PC-9 (cell line): ENCODE results near the gene CRYBG1. TPM values are rescaled to one million over a fixed set of nuclear protein-coding genes. Genes with fewer than 3 reads are reported as not detected.

Source experiments
- BruUV-seq: library from RNA; stranded (reverse); fragments of 400-500 nt; replicated peaks from 2 replicates; lab custom pipeline; 2021; lab: Mats Ljungman, UMichigan
- CTCF ChIA-PET: fragments of 300-600 bp; sonication (Branson Sonifier 250); formaldehyde crosslinking; loops from one replicate; lab custom pipeline; 2022; ENCODE audit warnings: antibody characterized with exemption; lab: Charles Lee
- POLR2A ChIA-PET: fragments of 300-600 bp; sonication (Branson Sonifier 250); formaldehyde crosslinking; loops from one replicate; lab custom pipeline; 2022; ENCODE audit warnings: antibody characterized with exemption; ENCODE audit not compliant: unreplicated experiment; lab: Charles Lee
- DNase-seq, 2 experiments: peaks; one replicate each; pipeline versions ENCODE4 v3.0.0 to v3.0.0-alpha.2; 2015 to 2022; ENCODE audit warnings: mixed read lengths in 1 of 2
- H2AFZ ChIP-seq: fragments of 200-600 bp; sonication (generic); 2 replicates; pipeline ENCODE4 v1.8.1; 2017; ENCODE audit warnings: antibody characterized with exemption
- H3F3A ChIP-seq: fragments of 200-600 bp; sonication (generic); 2 replicates; pipeline ENCODE4 v1.8.1; 2017; ENCODE audit warnings: antibody characterized with exemption, mild to moderate bottlenecking, low read depth; ENCODE audit not compliant: insufficient read depth
- H3K27ac ChIP-seq: fragments of 200-600 bp; sonication (generic); 2 replicates; pipeline ENCODE4 v1.6.1; 2016; ENCODE audit warnings: mixed run types
- H3K27me3 ChIP-seq: fragments of 200-600 bp; sonication (generic); 2 replicates; pipeline ENCODE4 v1.6.1; 2016; ENCODE audit warnings: low read depth, mixed run types; ENCODE audit not compliant: insufficient read depth
- H3K36me3 ChIP-seq: fragments of 200-600 bp; sonication (generic); 2 replicates; pipeline ENCODE4 v1.6.1; 2016; ENCODE audit warnings: low read depth, mixed run types
- H3K4me1 ChIP-seq: fragments of 200-600 bp; sonication (generic); replicated peaks from 2 replicates; pipeline ENCODE4 v1.6.1; 2016; ENCODE audit warnings: mixed run types; ENCODE audit not compliant: insufficient read depth
- H3K4me2 ChIP-seq: fragments of 200-600 bp; sonication (generic); 2 replicates; pipeline ENCODE4 v1.6.1; 2017; ENCODE audit warnings: mixed run types
- H3K4me3 ChIP-seq: fragments of 200-600 bp; sonication (generic); 2 replicates; pipeline ENCODE4 v1.6.1; 2016; ENCODE audit warnings: mixed run types
- H3K79me2 ChIP-seq: fragments of 200-600 bp; sonication (generic); 2 replicates; pipeline ENCODE4 v1.6.1; 2017; ENCODE audit warnings: low read depth, mixed run types
- H3K9me2 ChIP-seq: fragments of 200-600 bp; sonication (generic); 2 replicates; pipeline ENCODE4 v1.8.1; 2017; ENCODE audit warnings: mild to moderate bottlenecking; ENCODE audit not compliant: insufficient read depth
- H3K9me3 ChIP-seq: fragments of 200-600 bp; sonication (generic); 2 replicates; pipeline ENCODE4 v1.8.1; 2016; ENCODE audit warnings: low read depth; ENCODE audit not compliant: insufficient read depth
- H4K20me1 ChIP-seq: fragments of 200-600 bp; sonication (generic); 2 replicates; pipeline ENCODE4 v1.8.1; 2017; ENCODE audit not compliant: insufficient read depth
- CTCF ChIP-seq: fragments of 200-600 bp; sonication (generic); conservative IDR thresholded peaks from 2 replicates; pipeline ENCODE4 v1.6.1; 2017; ENCODE audit warnings: mixed run types, antibody characterized with exemption, mild to moderate bottlenecking, moderate library complexity
- EZH2 ChIP-seq: fragments of 200-600 bp; sonication (generic); IDR thresholded peaks from 2 replicates; pipeline ENCODE4 v1.8.0; 2017; ENCODE audit warnings: antibody characterized with exemption, low read depth
- intact Hi-C: fragments of 100-400 bp; cut with micrococcal nuclease; formaldehyde crosslinking; loops from one replicate; pipeline ENCODE4 v1.10.0; 2022; ENCODE audit not compliant: unreplicated experiment
- total RNA-seq: library from RNA; stranded (reverse); gene quantifications from 2 replicates; pipeline ENCODE4 v1.2.3, GENCODE V29; 2021

The CRYBG1 gene
- total RNA-seq, 1 experiment from 2014 or later = 49.3 TPM

GRCh38 chr6:106519460-106520394 is 159.2 kb downstream of the CRYBG1 start:
- Histone ChIP-seq H4K20me1 (no peaks in the 10 kb centered on the region), H3K9me3 (no peaks in the 10 kb centered on the region), H3K27ac (peak overlapping the region; percentile 57), H3K27me3 (no peaks in the 10 kb centered on the region), H3K79me2 (no peaks in the 10 kb centered on the region), H3F3A (peaks cover 7% of the 10 kb centered on the region; the same call in 1 of the 2 replicates), H3K36me3 (no peaks in the 10 kb centered on the region), H3K4me2 (peak overlapping the region; percentile 31), H3K4me1 (peaks cover 31% of the 10 kb centered on the region), H3K4me3 (no peak overlapping the region), H3K9me2 (no peaks in the 10 kb centered on the region), H2AFZ (no peak overlapping the region)
- peak; percentile 56 to 67 for DNase-seq
- BruUV-seq = no TSS peak
- TF ChIP-seq CTCF = no peak
- TF ChIP-seq EZH2 = no peak
- intact Hi-C loops = no loop called here
- ChIA-PET POLR2A (no interaction called here), CTCF (interaction anchor here (0.6 to 1.2 kb wide), 2 partner anchors 43 to 180 kb away, joined by 3 to 4 read pairs; no protein-coding TSS in a partner anchor)

- H3K4me2 ChIP-seq = no peak overlapping the region
- no peak overlapping the region for H3K27ac ChIP-seq
- no peaks in the 10 kb centered on the region for H3K9me3 ChIP-seq
- POLR2A ChIA-PET = no interaction called here
- no TSS peak for BruUV-seq
- peaks cover 34% of the 10 kb centered on the region for H3K4me1 ChIP-seq
- H3K4me3 ChIP-seq = no peak overlapping the region
- no peak overlapping the region for H2AFZ ChIP-seq
- CTCF ChIA-PET = no interaction called here
- H3K79me2 ChIP-seq = no peaks in the 10 kb centered on the region
- H3K36me3 ChIP-seq = no peaks in the 10 kb centered on the region
- no peaks in the 10 kb centered on the region for H3K27me3 ChIP-seq
- no peaks in the 10 kb centered on the region for H4K20me1 ChIP-seq
- intact Hi-C loops = no loop called here
- TF ChIP-seq EZH2 = no peak
- TF ChIP-seq CTCF = no peak
- no peaks in the 10 kb centered on the region for H3K9me2 ChIP-seq
- peaks cover 8% of the 10 kb centered on the region; the same call in 1 of the 2 replicates for H3F3A ChIP-seq
- DNase-seq = no peak
These were observed 160.3 kb downstream of the CRYBG1 start for GRCh38 chr6:106520711-106521401.

- peaks cover 6% of the 10 kb centered on the region; the same call in 1 of the 2 replicates for H3K36me3 ChIP-seq
- no peak for DNase-seq
- no peak overlapping the region for H2AFZ ChIP-seq
- no peak overlapping the region for H3K27ac ChIP-seq
- TF ChIP-seq EZH2 (no peak), CTCF (no peak)
- no peak overlapping the region for H3K4me3 ChIP-seq
- no peaks in the 10 kb centered on the region for H3K9me2 ChIP-seq
- no peak overlapping the region for H3K4me2 ChIP-seq
- H3K4me1 ChIP-seq = peaks cover 50% of the 10 kb centered on the region
- BruUV-seq = no TSS peak
- ChIA-PET CTCF (interaction anchor here (0.6 kb wide), 1 partner anchor 1091 kb away, joined by 3 read pairs; no protein-coding TSS in a partner anchor), POLR2A (interaction anchor here (0.7 kb wide), 1 partner anchor 454 kb away, joined by 3 read pairs; no protein-coding TSS in a partner anchor)
- no peaks in the 10 kb centered on the region for H3K27me3 ChIP-seq
- no peaks in the 10 kb centered on the region for H3K79me2 ChIP-seq
- H3K9me3 ChIP-seq = no peaks in the 10 kb centered on the region; the same call in 1 of the 2 replicates
- peaks cover 14% of the 10 kb centered on the region for H3F3A ChIP-seq
- intact Hi-C loops = no loop called here
- no peaks in the 10 kb centered on the region for H4K20me1 ChIP-seq
These were observed 162.2 kb downstream of the CRYBG1 start for GRCh38 chr6:106522562-106523250.
